K562 (cell line): ENCODE measurements around the gene RAB40B. TPM values are rescaled to one million over a fixed set of nuclear protein-coding genes. Genes with fewer than 3 reads are reported as not detected.

ENCODE experiments used
- ATAC-seq: fragments of 200-7000 bp; cut with Tn5 transposase; 3 replicates; pipeline ENCODE4 v1.9.1; 2020; ENCODE audit warnings: moderate library complexity
- BruUV-seq: library from RNA; stranded (reverse); fragments of 400-500 nt; replicated peaks from 2 replicates; lab custom pipeline; 2021; lab: Mats Ljungman, UMichigan
- CTCF ChIA-PET: fragments of 300-600 bp; formaldehyde crosslinking; extraction: SDS; loops from one replicate; lab custom pipeline; 2021; ENCODE audit warnings: low intra/inter-chr PET ratio; lab: Yijun Ruan, JAX
- POLR2A ChIA-PET: fragments of 300-600, 350-650 bp; sonication (Branson Sonifier 250); formaldehyde crosslinking; extraction: SDS; loops from one replicate; lab custom pipeline; 2021; ENCODE audit warnings: antibody characterized with exemption, inconsistent platforms; lab: Yijun Ruan, JAX
- DNase-seq, 4 experiments: peaks; one replicate each; pipeline versions ENCODE4 v3.0.0 to v3.0.0-alpha.2; 2011 to 2018; ENCODE audit warnings: low spot score in 3 of 4, mixed read lengths in 3 of 4; ENCODE audit errors: extremely low read depth in 1 of 4
- FAIRE-seq: peaks from 2 replicates; lab custom pipeline; 2011; peaks lifted over from hg19 to GRCh38; lab: Jason Lieb, UNC
- H2AFZ ChIP-seq: 2 replicates; pipeline ENCODE4 v1.6.0; 2011; ENCODE audit warnings: low read depth, low read length, control low read depth, inconsistent platforms
- H3K27ac ChIP-seq: fragments of 200-600 bp; 3 replicates; pipeline ENCODE4 v1.8.0; 2011; ENCODE audit warnings: low read depth, mild to moderate bottlenecking, control low read depth, inconsistent platforms, low read length, moderate library complexity, mixed read lengths; ENCODE audit errors: extremely low read depth
- H3K27me3 ChIP-seq, 2 experiments: fragments of 300-600 bp in 1 of 2; 2 replicates in 1 of 2; 3 replicates in 1 of 2; pipeline versions ENCODE4 v1.6.0 to v1.8.0; 2011; ENCODE audit warnings: inconsistent platforms in 2 of 2, low read length in 2 of 2, mild to moderate bottlenecking in 1 of 2, mixed read lengths in 1 of 2, moderate library complexity in 1 of 2; ENCODE audit not compliant: control insufficient read depth in 2 of 2, insufficient read depth in 2 of 2
- H3K36me3 ChIP-seq: fragments of 300-600 bp; 3 replicates; pipeline ENCODE4 v1.8.0; 2011; ENCODE audit warnings: mild to moderate bottlenecking, low read length, inconsistent platforms; ENCODE audit not compliant: control insufficient read depth, insufficient read depth
- H3K4me1 ChIP-seq, 2 experiments: fragments of 200-600 bp in 1 of 2; replicated peaks in 1 of 2; 2 replicates in 1 of 2; 3 replicates in 1 of 2; pipeline versions ENCODE4 v1.5.1 to v1.8.0; 2011; ENCODE audit warnings: inconsistent platforms in 2 of 2, low read length in 2 of 2, mild to moderate bottlenecking in 1 of 2, mixed read lengths in 1 of 2, moderate library complexity in 1 of 2; ENCODE audit not compliant: control insufficient read depth in 2 of 2, insufficient read depth in 2 of 2
- H3K4me2 ChIP-seq: 2 replicates; pipeline ENCODE4 v1.6.1; 2011; ENCODE audit warnings: low read length, control low read depth, inconsistent platforms, mixed read lengths; ENCODE audit not compliant: insufficient read depth
- H3K4me3 ChIP-seq: fragments of 200-600 bp; sonication (generic), shearing (Covaris generic); 2 replicates; pipeline ENCODE4 v1.5.1; 2016; ENCODE audit warnings: control low read depth, inconsistent platforms
- H3K79me2 ChIP-seq: fragments of 200-600 bp; 3 replicates; pipeline ENCODE4 v1.8.0; 2011; ENCODE audit warnings: low read length, inconsistent platforms; ENCODE audit not compliant: control insufficient read depth, insufficient read depth
- H3K9ac ChIP-seq, 2 experiments: 2 replicates each; pipeline versions ENCODE4 v1.6.0 to v1.6.1; 2011; ENCODE audit warnings: low read depth in 2 of 2, low read length in 2 of 2, control low read depth in 1 of 2, inconsistent platforms in 1 of 2, mild to moderate bottlenecking in 1 of 2, mixed read lengths in 1 of 2; ENCODE audit not compliant: insufficient read depth in 1 of 2
- H3K9me1 ChIP-seq: one replicate; pipeline ENCODE4 v1.6.0; 2011; ENCODE audit warnings: inconsistent platforms, mild to moderate bottlenecking, low read length, moderate library complexity; ENCODE audit not compliant: control insufficient read depth, insufficient read depth
- H3K9me3 ChIP-seq: replicated peaks from 2 replicates; pipeline ENCODE4 v1.5.1; 2011; ENCODE audit warnings: low read depth, low read length, inconsistent platforms; ENCODE audit not compliant: control insufficient read depth, insufficient read depth
- H4K20me1 ChIP-seq: replicated peaks from 2 replicates; pipeline ENCODE4 v1.6.1; 2011; ENCODE audit warnings: low read length, inconsistent platforms, mixed read lengths; ENCODE audit not compliant: control insufficient read depth, insufficient read depth
- IRF2 ChIP-seq: sonication (generic); formaldehyde crosslinking; IDR thresholded peaks from 2 replicates; pipeline ENCODE4 v1.8.1; 2022; ENCODE audit warnings: mild to moderate bottlenecking, missing genetic modification reagents
- KLF6 ChIP-seq: fragments of 250-450 bp; sonication (Bioruptor Pico); IDR thresholded peaks from 2 replicates; pipeline ENCODE4 v1.4.0; 2020; ENCODE audit warnings: mild to moderate bottlenecking, moderate library complexity, borderline replicate concordance
- NEUROD1 ChIP-seq: fragments of 150-350 bp; IDR thresholded peaks from 2 replicates; pipeline ENCODE4 v1.6.1; 2014; ENCODE audit warnings: borderline replicate concordance, low read length, low read depth; ENCODE audit not compliant: partially characterized antibody
- NFATC3 ChIP-seq: fragments of 450-650 bp; IDR thresholded peaks from 2 replicates; pipeline ENCODE4 v1.6.1; 2017; ENCODE audit warnings: mild to moderate bottlenecking
- NR1H2 ChIP-seq: sonication (generic); formaldehyde crosslinking; IDR thresholded peaks from 2 replicates; pipeline ENCODE4 v1.4.0; 2020; ENCODE audit warnings: mild to moderate bottlenecking, missing genetic modification reagents
- RBM14 ChIP-seq: fragments of 200-400 bp; formaldehyde crosslinking; IDR thresholded peaks from 2 replicates; pipeline ENCODE4 v1.6.1; 2018; ENCODE audit warnings: low read depth, mild to moderate bottlenecking, low read length, moderate library complexity, borderline replicate concordance; ENCODE audit not compliant: insufficient read depth
- SIRT6 ChIP-seq: IDR thresholded peaks from one replicate; pipeline ENCODE4 v1.6.1; 2012; ENCODE audit warnings: low read depth, mild to moderate bottlenecking, control low read depth, inconsistent platforms, low read length, moderate library complexity
- XRCC4 ChIP-seq: IDR thresholded peaks from one replicate; pipeline ENCODE4 v1.6.1; 2011; ENCODE audit not compliant: insufficient read depth, insufficient read length; ENCODE audit errors: extremely low read depth
- ZNF644 ChIP-seq: fragments of 200-800 bp; sonication (Bioruptor generic); IDR thresholded peaks from 2 replicates; pipeline ENCODE4 v1.6.1; 2016; ENCODE audit warnings: low read depth, missing genetic modification characterization, missing compliant biosample characterization
- ZNF707 ChIP-seq: fragments of 250-450 bp; sonication (Bioruptor Pico); conservative IDR thresholded peaks from 2 replicates; pipeline ENCODE4 v1.8.0; 2022; ENCODE audit warnings: inconsistent platforms, mild to moderate bottlenecking, moderate library complexity
- ZZZ3 ChIP-seq: fragments of 450-650 bp; IDR thresholded peaks from 2 replicates; pipeline ENCODE4 v1.6.1; 2016; ENCODE audit warnings: antibody characterized with exemption, mild to moderate bottlenecking, moderate library complexity
- WGBS: fragments of 100-300 bp; shearing (Covaris generic); methylation state at CpG from one replicate; pipeline ENCODE4 v1.1.6; 2016; ENCODE audit warnings: low coverage, mixed read lengths; ENCODE audit not compliant: insufficient coverage; ENCODE audit errors: missing lambda C conversion rate; 5-methylcytosine and 5-hydroxymethylcytosine counted together
- in situ Hi-C: fragments of 300-500 bp; cut with MboI; formaldehyde crosslinking; loops from 4 replicates; pipeline ENCODE4 v1.15.0; 2018; ENCODE audit warnings: inconsistent platforms, mixed read lengths
- intact Hi-C: fragments of 100-400 bp; cut with micrococcal nuclease; formaldehyde crosslinking; loops from 2 replicates; pipeline ENCODE4 v1.14.2; 2022
- polyA plus RNA-seq, 8 experiments: library from polyadenylated mRNA; depleted of rRNA in 4 of 8; stranded (reverse) in 5 of 8; unstranded in 3 of 8; fragments of >200 nt; fragmentation: Nextera tagmentation in 2 of 8; fragmentation: Illumina TruSeq in 1 of 8; extraction: Ambion mirVana in 2 of 8; extraction: Trizol in 1 of 8; gene quantifications; 2 replicates each; pipeline versions ENCODE4 v1.2.1 to v1.2.3, GENCODE V29; 2011 to 2014; ENCODE audit warnings: inconsistent platforms in 1 of 8, missing spikeins in 1 of 8
- total RNA-seq, 7 experiments: library from RNA; depleted of rRNA in 6 of 7; stranded (reverse); fragments of >200 nt in 6 of 7; fragmentation: Illumina TruSeq in 2 of 7; extraction: Trizol in 2 of 7; gene quantifications; 2 replicates each; pipeline versions ENCODE4 v1.2.1 to v1.2.3, GENCODE V29; 2011 to 2021; ENCODE audit warnings: low replicate concordance in 1 of 7
- TF ChIP-seq, protein P1 (sequence below): IDR thresholded peaks from 2 replicates; pipeline ENCODE4 v1.6.1; 2011; ENCODE audit warnings: borderline replicate concordance, low read depth, mild to moderate bottlenecking, moderate library complexity, low read length; ENCODE audit not compliant: insufficient read depth, poor library complexity, severe bottlenecking

Gene RAB40B
- total and polyA plus RNA-seq, 9 of the 15 experiments (the other 6 are each of a cell fraction or from before 2014, with no cell fraction given): 0.13 to 4.6 (median 1.4) TPM

DNA sequence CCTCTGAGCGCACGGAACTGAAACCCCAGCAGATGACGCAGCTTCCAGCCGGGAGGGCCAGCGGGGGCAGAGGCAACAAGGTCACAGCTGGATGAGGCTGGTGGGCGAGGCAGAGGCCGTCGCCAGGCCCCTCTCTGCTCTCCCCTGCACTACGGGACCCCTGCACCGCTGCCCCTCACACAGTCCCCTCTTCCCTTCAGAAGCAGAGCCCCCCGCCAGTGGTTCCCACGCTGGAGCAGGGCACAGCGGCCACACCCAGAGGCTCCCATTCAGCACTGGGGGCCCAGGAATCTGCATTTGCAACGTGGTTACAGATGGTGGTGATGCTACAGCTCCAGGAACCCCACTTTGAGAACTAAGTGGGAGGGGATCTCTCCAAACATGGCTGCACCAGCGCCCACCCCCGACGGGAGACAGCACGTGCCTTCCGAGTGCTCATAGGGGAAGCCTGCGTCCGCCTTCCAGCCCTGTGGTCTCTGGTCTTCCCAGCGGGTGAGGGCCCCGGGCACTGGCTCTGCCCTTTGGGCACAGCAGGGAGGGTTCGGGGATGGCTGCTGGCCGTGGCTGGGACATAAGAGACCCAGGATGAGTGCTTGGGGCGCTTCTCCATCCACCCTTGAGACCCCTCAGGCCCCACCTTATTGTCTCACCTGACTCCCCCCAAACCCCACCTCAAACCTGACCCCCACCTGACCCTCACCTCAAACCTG is 4.7 kb upstream of the RAB40B start (continued):
- no peak for TF ChIP-seq NEUROD1
- TF ChIP-seq NFATC3: no peak
- no peak for TF ChIP-seq RBM14
- TF ChIP-seq, all 486 proteins: peak for 2

DNA sequence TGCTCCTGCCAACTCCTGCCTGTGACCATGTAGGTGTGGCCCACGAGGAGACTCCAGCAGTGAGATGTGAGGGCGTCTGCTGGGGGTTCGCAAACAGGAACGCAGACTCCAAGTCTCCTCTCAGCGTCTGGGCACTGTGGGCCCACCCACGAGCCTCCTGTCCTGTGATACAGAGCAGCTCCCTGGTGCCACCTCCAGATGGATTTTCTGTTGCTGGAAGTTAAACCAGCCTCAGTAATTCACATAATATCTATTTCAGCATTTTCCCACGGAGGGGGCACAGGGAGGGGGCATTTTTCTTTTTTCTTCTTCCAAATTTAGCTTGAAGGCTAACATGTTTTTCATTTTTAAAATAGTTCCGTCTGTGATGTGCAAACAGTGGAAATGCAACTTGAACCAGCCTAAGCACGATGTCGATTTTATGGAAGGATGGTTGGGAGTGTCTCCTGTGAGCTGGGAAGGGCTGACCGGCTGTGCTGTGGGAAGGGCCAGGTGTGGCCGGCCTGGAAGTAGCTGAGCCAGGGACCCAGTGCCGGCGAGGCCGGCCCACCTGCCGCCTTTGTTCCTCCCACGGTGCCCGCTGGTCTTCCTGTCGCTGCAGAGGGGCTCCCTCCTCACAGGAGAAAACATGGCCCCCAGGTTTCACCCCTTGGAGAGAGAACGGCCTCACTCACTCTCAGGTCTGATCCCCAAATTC is 3.9 kb upstream of the RAB40B start:
- POLR2A ChIA-PET: interaction anchor here (1.1 kb wide), 1 partner anchor 9 kb away, joined by 3 read pairs; no protein-coding TSS in a partner anchor
- in situ Hi-C loops: no loop called here

More for the DNA sequence above, 3.9 kb upstream of the RAB40B start:
- H3K9me1 ChIP-seq: peaks cover 3% of the 10 kb centered on the region
- ATAC-seq: no peak
- H3K36me3 ChIP-seq: no peaks in the 10 kb centered on the region
- no peak for FAIRE-seq
- H3K4me2 ChIP-seq: no peak overlapping the region
- H3K79me2 ChIP-seq: no peaks in the 10 kb centered on the region
- intact Hi-C loops: no loop called here
- no peak overlapping the region for H2AFZ ChIP-seq
- no peaks in the 10 kb centered on the region for H3K9me3 ChIP-seq
- H3K4me1 ChIP-seq: peaks cover 0 to 55% of the 10 kb centered on the region in 2 experiments; a peak in 3 of 5 replicates
- DNase-seq: no peak
- 0 out of 2 replicates have a peak, but pooled peaks cover 2% of the 10 kb centered on the region for H4K20me1 ChIP-seq
- no peak overlapping the region for H3K9ac ChIP-seq
- no peak for TF ChIP-seq NR1H2
- TF ChIP-seq XRCC4: no peak
- no peak for TF ChIP-seq KLF6 (CRISPR knock-in tag)
- no peak for TF ChIP-seq SIRT6
- TF ChIP-seq IRF2: no peak
- no peak for TF ChIP-seq ZZZ3
- no peak for TF ChIP-seq ZNF707
- no peak for TF ChIP-seq NEUROD1
- TF ChIP-seq, protein P1, sequence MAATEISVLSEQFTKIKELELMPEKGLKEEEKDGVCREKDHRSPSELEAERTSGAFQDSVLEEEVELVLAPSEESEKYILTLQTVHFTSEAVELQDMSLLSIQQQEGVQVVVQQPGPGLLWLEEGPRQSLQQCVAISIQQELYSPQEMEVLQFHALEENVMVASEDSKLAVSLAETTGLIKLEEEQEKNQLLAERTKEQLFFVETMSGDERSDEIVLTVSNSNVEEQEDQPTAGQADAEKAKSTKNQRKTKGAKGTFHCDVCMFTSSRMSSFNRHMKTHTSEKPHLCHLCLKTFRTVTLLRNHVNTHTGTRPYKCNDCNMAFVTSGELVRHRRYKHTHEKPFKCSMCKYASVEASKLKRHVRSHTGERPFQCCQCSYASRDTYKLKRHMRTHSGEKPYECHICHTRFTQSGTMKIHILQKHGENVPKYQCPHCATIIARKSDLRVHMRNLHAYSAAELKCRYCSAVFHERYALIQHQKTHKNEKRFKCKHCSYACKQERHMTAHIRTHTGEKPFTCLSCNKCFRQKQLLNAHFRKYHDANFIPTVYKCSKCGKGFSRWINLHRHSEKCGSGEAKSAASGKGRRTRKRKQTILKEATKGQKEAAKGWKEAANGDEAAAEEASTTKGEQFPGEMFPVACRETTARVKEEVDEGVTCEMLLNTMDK: no peak
- no peak for TF ChIP-seq ZNF644
- H3K27me3 ChIP-seq: peaks cover 0 to 17% of the 10 kb centered on the region in 2 experiments; a peak in 2 of 5 replicates
- WGBS: 44% methylated on average over 20 of the region's 20 CpGs
- no peak overlapping the region for H3K27ac ChIP-seq
- BruUV-seq: no TSS peak
- H3K4me3 ChIP-seq: no peak overlapping the region
- CTCF ChIA-PET: no interaction called here
